Liver (tissue), 3 donors: ENCODE results near the gene SP140.

Experiments used
- GABPA ChIP-seq, 2 donors: IDR thresholded peaks in 1 of 2; conservative IDR thresholded peaks in 1 of 2; 2 replicates each; pipeline ENCODE4 v1.6.1; 2016; ENCODE audit warnings: antibody characterized with exemption in 2 of 2, mild to moderate bottlenecking in 1 of 2, moderate library complexity in 1 of 2
- HNF4A ChIP-seq, 2 donors: conservative IDR thresholded peaks; 2 replicates each; pipeline ENCODE4 v1.6.1; 2016; ENCODE audit warnings: antibody characterized with exemption in 2 of 2, mild to moderate bottlenecking in 2 of 2
- JUND ChIP-seq, 2 donors: IDR thresholded peaks; 2 replicates each; pipeline ENCODE4 v1.6.1; 2016; ENCODE audit warnings: antibody characterized with exemption in 2 of 2
- NR2F2 ChIP-seq: IDR thresholded peaks from 2 replicates; pipeline ENCODE4 v1.6.1; 2016; ENCODE audit warnings: antibody characterized with exemption
- REST ChIP-seq: IDR thresholded peaks from 2 replicates; pipeline ENCODE4 v1.6.1; 2016; ENCODE audit warnings: antibody characterized with exemption, mild to moderate bottlenecking
- SP1 ChIP-seq: IDR thresholded peaks from 2 replicates; pipeline ENCODE4 v1.6.1; 2018; ENCODE audit warnings: antibody characterized with exemption, mild to moderate bottlenecking
- YY1 ChIP-seq: IDR thresholded peaks from 2 replicates; pipeline ENCODE4 v1.6.1; 2016; ENCODE audit warnings: antibody characterized with exemption, mild to moderate bottlenecking
- TF ChIP-seq, protein P1 (sequence below): fragments of 150-350 bp; IDR thresholded peaks from 2 replicates; pipeline ENCODE4 v1.5.1; 2017; ENCODE audit warnings: improper control_type of control experiment, low read depth, low read length; ENCODE audit not compliant: missing input control
- TF ChIP-seq, protein P2 (sequence below): IDR thresholded peaks from 2 replicates; pipeline ENCODE4 v1.6.1; 2016; ENCODE audit warnings: antibody characterized with exemption
- donor health status: healthy.
- donor health status: healthy.

- TF ChIP-seq, protein P1, sequence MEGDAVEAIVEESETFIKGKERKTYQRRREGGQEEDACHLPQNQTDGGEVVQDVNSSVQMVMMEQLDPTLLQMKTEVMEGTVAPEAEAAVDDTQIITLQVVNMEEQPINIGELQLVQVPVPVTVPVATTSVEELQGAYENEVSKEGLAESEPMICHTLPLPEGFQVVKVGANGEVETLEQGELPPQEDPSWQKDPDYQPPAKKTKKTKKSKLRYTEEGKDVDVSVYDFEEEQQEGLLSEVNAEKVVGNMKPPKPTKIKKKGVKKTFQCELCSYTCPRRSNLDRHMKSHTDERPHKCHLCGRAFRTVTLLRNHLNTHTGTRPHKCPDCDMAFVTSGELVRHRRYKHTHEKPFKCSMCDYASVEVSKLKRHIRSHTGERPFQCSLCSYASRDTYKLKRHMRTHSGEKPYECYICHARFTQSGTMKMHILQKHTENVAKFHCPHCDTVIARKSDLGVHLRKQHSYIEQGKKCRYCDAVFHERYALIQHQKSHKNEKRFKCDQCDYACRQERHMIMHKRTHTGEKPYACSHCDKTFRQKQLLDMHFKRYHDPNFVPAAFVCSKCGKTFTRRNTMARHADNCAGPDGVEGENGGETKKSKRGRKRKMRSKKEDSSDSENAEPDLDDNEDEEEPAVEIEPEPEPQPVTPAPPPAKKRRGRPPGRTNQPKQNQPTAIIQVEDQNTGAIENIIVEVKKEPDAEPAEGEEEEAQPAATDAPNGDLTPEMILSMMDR: no peak
- TF ChIP-seq JUND (IDR thresholded peaks at IDR 0.05) (no peak), REST (no peak), YY1 (no peak), SP1 (no peak), NR2F2 (no peak), HNF4A (conservative IDR thresholded peaks at IDR 0.05) (no peak), GABPA (IDR thresholded peaks at IDR 0.05 in 1 of 2, conservative IDR thresholded peaks at IDR 0.05 in 1 of 2) (no peak)
- TF ChIP-seq, protein P2, sequence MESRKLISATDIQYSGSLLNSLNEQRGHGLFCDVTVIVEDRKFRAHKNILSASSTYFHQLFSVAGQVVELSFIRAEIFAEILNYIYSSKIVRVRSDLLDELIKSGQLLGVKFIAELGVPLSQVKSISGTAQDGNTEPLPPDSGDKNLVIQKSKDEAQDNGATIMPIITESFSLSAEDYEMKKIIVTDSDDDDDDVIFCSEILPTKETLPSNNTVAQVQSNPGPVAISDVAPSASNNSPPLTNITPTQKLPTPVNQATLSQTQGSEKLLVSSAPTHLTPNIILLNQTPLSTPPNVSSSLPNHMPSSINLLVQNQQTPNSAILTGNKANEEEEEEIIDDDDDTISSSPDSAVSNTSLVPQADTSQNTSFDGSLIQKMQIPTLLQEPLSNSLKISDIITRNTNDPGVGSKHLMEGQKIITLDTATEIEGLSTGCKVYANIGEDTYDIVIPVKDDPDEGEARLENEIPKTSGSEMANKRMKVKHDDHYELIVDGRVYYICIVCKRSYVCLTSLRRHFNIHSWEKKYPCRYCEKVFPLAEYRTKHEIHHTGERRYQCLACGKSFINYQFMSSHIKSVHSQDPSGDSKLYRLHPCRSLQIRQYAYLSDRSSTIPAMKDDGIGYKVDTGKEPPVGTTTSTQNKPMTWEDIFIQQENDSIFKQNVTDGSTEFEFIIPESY: no peak
These were observed 19.8 kb upstream of the SP140 start for GRCh38 chr2:230205721-230206120.
